Sigmoid colon (tissue), 3 donors: ENCODE data around the gene PTPRD.

Experiments used
- CTCF ChIP-seq, 4 experiments: fragments of 450-650 bp in 3 of 4; fragments of 200-600 bp in 1 of 4; IDR thresholded peaks; one replicate each; pipeline ENCODE4 v1.5.1; 2016 to 2019; ENCODE audit warnings: antibody characterized with exemption in 4 of 4, mild to moderate bottlenecking in 3 of 4, moderate library complexity in 2 of 4
- POLR2A ChIP-seq, 2 donors: fragments of 450-650 bp; IDR thresholded peaks; one replicate each; pipeline ENCODE4 v1.6.1; 2016; ENCODE audit warnings: antibody characterized with exemption in 2 of 2, mild to moderate bottlenecking in 2 of 2, moderate library complexity in 2 of 2

GRCh38 chr9:8677741-8678140, 1935.1 kb downstream of the PTPRD start:
- TF ChIP-seq CTCF (IDR thresholded peaks at IDR 0.05) (no peak), POLR2A (IDR thresholded peaks at IDR 0.05) (no peak)
